Dedifferentiated amniotic fluid mesenchymal stem cell (primary cell): Measurements from ENCODE around the gene GPR108.

Source experiments
- DNase-seq: peaks from one replicate; pipeline ENCODE4 v3.0.0-alpha.2; 2016; ENCODE audit errors: extremely low spot score

Gene GPR108

GRCh38 chr19:6707011-6707657 lies 30.2 kb downstream of the GPR108 start:
- DNase-seq: no peak

GRCh38 chr19:6706633-6706958 lies 30.8 kb downstream of the GPR108 start:
- DNase-seq: no peak

GRCh38 chr19:6705931-6706632 lies 31.3 kb downstream of the GPR108 start:
- DNase-seq: no peak

GRCh38 chr19:6700586-6701316 lies 36.6 kb downstream of the GPR108 start:
- DNase-seq: no peak

- no peak for DNase-seq
These were observed 37.4 kb downstream of the GPR108 start for GRCh38 chr19:6699935-6700334.

- DNase-seq: no peak
These were observed 40.1 kb downstream of the GPR108 start for GRCh38 chr19:6697291-6697690.

GRCh38 chr19:6696239-6696820 lies 41.0 kb downstream of the GPR108 start:
- DNase-seq: no peak

GRCh38 chr19:6694147-6694815 lies 43.1 kb downstream of the GPR108 start:
- no peak for DNase-seq

- DNase-seq: no peak
These were observed 43.7 kb downstream of the GPR108 start for GRCh38 chr19:6693681-6694080.

GRCh38 chr19:6693056-6693471 lies 44.3 kb downstream of the GPR108 start:
- no peak for DNase-seq

GRCh38 chr19:6692027-6692426 lies 45.4 kb downstream of the GPR108 start:
- DNase-seq: no peak

GRCh38 chr19:6691342-6691741 lies 46.0 kb downstream of the GPR108 start:
- no peak for DNase-seq

- DNase-seq: no peak
These were observed 47.1 kb downstream of the GPR108 start for GRCh38 chr19:6690160-6690885.

- DNase-seq: no peak
These were observed 50.3 kb downstream of the GPR108 start for GRCh38 chr19:6687114-6687513.

- no peak for DNase-seq
These were observed 50.8 kb downstream of the GPR108 start for GRCh38 chr19:6686628-6686975.

- DNase-seq: no peak
These were observed 51.3 kb downstream of the GPR108 start for GRCh38 chr19:6685962-6686627.

GRCh38 chr19:6685482-6685881 lies 51.9 kb downstream of the GPR108 start:
- DNase-seq: no peak

GRCh38 chr19:6683971-6684370 lies 53.4 kb downstream of the GPR108 start:
- no peak for DNase-seq

- no peak for DNase-seq
These were observed 54.7 kb downstream of the GPR108 start for GRCh38 chr19:6682607-6683128.

- DNase-seq: no peak
These were observed 57.2 kb downstream of the GPR108 start for GRCh38 chr19:6680141-6680540.
